HEK293 (cell line): ENCODE results near the gene PCLO.

Experiments
- CTCF ChIA-PET: fragments of 350-600 bp; formaldehyde crosslinking; extraction: SDS; loops from one replicate; lab custom pipeline; 2021; ENCODE audit warnings: antibody characterized with exemption; lab: Yijun Ruan, JAX
- POLR2A ChIA-PET: fragments of 300-600 bp; formaldehyde crosslinking; extraction: SDS; loops from one replicate; lab custom pipeline; 2020; ENCODE audit warnings: antibody characterized with exemption, inconsistent platforms; lab: Yijun Ruan, JAX
- H3K27ac ChIP-seq: fragments of 200-500 bp; sonication (Bioruptor generic); 2 replicates; pipeline ENCODE4 v1.5.1; 2014; ENCODE audit warnings: low read depth, low read length, control low read depth, inconsistent platforms; ENCODE audit errors: extremely low read depth
- H3K36me3 ChIP-seq, 2 experiments: fragments of 200-500 bp in 1 of 2; sonication (Bioruptor generic) in 1 of 2; 1 replicate in 1 of 2; 2 replicates in 1 of 2; pipeline ENCODE4 v1.5.1; 2014 to 2017; ENCODE audit warnings: inconsistent platforms in 2 of 2, low read length in 2 of 2; ENCODE audit not compliant: control insufficient read depth in 2 of 2, insufficient read depth in 1 of 2
- H3K4me1 ChIP-seq: fragments of 200-500 bp; sonication (Bioruptor generic); 2 replicates; pipeline ENCODE4 v1.5.1; 2014; ENCODE audit warnings: mild to moderate bottlenecking, low read length, inconsistent platforms; ENCODE audit not compliant: control insufficient read depth, insufficient read depth
- H3K4me3 ChIP-seq: 2 replicates; pipeline ENCODE4 v1.5.1; 2011; ENCODE audit warnings: low read depth, mild to moderate bottlenecking, control low read depth, low read length, moderate library complexity
- H3K9me3 ChIP-seq: fragments of 200-500 bp; sonication (Bioruptor generic); 2 replicates; pipeline ENCODE4 v1.5.1; 2014; ENCODE audit warnings: low read depth, low read length, inconsistent platforms; ENCODE audit not compliant: control insufficient read depth, insufficient read depth
- EGR2 ChIP-seq: fragments of 450-650 bp; formaldehyde crosslinking; IDR thresholded peaks from 2 replicates; pipeline ENCODE4 v1.5.1; 2016; ENCODE audit warnings: low read depth, missing biosample characterization, missing genetic modification characterization
- KLF16 ChIP-seq: fragments of 450-650 bp; formaldehyde crosslinking; IDR thresholded peaks from 2 replicates; pipeline ENCODE4 v1.5.1; 2017; ENCODE audit warnings: missing biosample characterization, missing genetic modification characterization
- SP7 ChIP-seq: fragments of 450-650 bp; formaldehyde crosslinking; IDR thresholded peaks from 2 replicates; pipeline ENCODE4 v1.5.1; 2016; ENCODE audit warnings: missing biosample characterization, missing genetic modification characterization
- ZEB2 ChIP-seq: fragments of 450-650 bp; formaldehyde crosslinking; IDR thresholded peaks from 2 replicates; pipeline ENCODE4 v1.5.1; 2016; ENCODE audit warnings: missing biosample characterization, missing genetic modification characterization
- ZFHX2 ChIP-seq: fragments of 450-650 bp; formaldehyde crosslinking; conservative IDR thresholded peaks from 2 replicates; pipeline ENCODE4 v1.5.1; 2016; ENCODE audit warnings: missing biosample characterization, missing genetic modification characterization
- ZFP37 ChIP-seq: fragments of 450-650 bp; formaldehyde crosslinking; IDR thresholded peaks from 2 replicates; pipeline ENCODE4 v1.5.1; 2016; ENCODE audit warnings: missing biosample characterization, missing genetic modification characterization
- ZNF112 ChIP-seq: fragments of 450-650 bp; formaldehyde crosslinking; IDR thresholded peaks from 2 replicates; pipeline ENCODE4 v1.5.0; 2017; ENCODE audit warnings: missing biosample characterization, missing genetic modification characterization
- ZNF223 ChIP-seq: fragments of 450-650 bp; formaldehyde crosslinking; IDR thresholded peaks from 2 replicates; pipeline ENCODE4 v1.5.1; 2016; ENCODE audit warnings: missing biosample characterization, missing genetic modification characterization
- ZNF24 ChIP-seq: fragments of 450-650 bp; formaldehyde crosslinking; IDR thresholded peaks from 2 replicates; pipeline ENCODE4 v1.5.1; 2016; ENCODE audit warnings: missing biosample characterization, missing genetic modification characterization
- ZNF350 ChIP-seq: fragments of 450-650 bp; formaldehyde crosslinking; IDR thresholded peaks from 2 replicates; pipeline ENCODE4 v1.5.0; 2017; ENCODE audit warnings: missing biosample characterization, mild to moderate bottlenecking, missing genetic modification characterization
- ZNF416 ChIP-seq: fragments of 450-650 bp; formaldehyde crosslinking; IDR thresholded peaks from 2 replicates; pipeline ENCODE4 v1.5.1; 2016; ENCODE audit warnings: missing biosample characterization, missing genetic modification characterization
- ZNF664 ChIP-seq: fragments of 450-650 bp; formaldehyde crosslinking; IDR thresholded peaks from 2 replicates; pipeline ENCODE4 v1.5.1; 2016; ENCODE audit warnings: missing biosample characterization, missing genetic modification characterization
- ZNF701 ChIP-seq: fragments of 450-650 bp; formaldehyde crosslinking; IDR thresholded peaks from 2 replicates; pipeline ENCODE4 v1.5.1; 2016; ENCODE audit warnings: missing biosample characterization, missing genetic modification characterization
- ZNF707 ChIP-seq: fragments of 450-650 bp; formaldehyde crosslinking; IDR thresholded peaks from 2 replicates; pipeline ENCODE4 v1.5.1; 2016; ENCODE audit warnings: missing biosample characterization, missing genetic modification characterization
- ZNF76 ChIP-seq: fragments of 450-650 bp; formaldehyde crosslinking; IDR thresholded peaks from 2 replicates; pipeline ENCODE4; 2016; ENCODE audit warnings: low read depth, missing biosample characterization, missing genetic modification characterization, borderline replicate concordance
- TF ChIP-seq, protein P1 (sequence below): fragments of 450-650 bp; formaldehyde crosslinking; IDR thresholded peaks from 2 replicates; pipeline ENCODE4 v1.5.1; 2016; ENCODE audit warnings: missing biosample characterization, missing genetic modification characterization
- TF ChIP-seq, protein P2 (sequence below): fragments of 450-650 bp; formaldehyde crosslinking; IDR thresholded peaks from 2 replicates; pipeline ENCODE4 v1.5.1; 2016; ENCODE audit warnings: missing biosample characterization, missing genetic modification characterization
- TF ChIP-seq, protein P3 (sequence below): fragments of 450-650 bp; formaldehyde crosslinking; IDR thresholded peaks from 2 replicates; pipeline ENCODE4 v1.5.1; 2017; ENCODE audit warnings: missing biosample characterization, missing genetic modification characterization
- TF ChIP-seq, protein P4 (sequence below): fragments of 450-650 bp; formaldehyde crosslinking; optimal IDR thresholded peaks from 2 replicates; pipeline ENCODE3; 2016; ENCODE audit warnings: missing biosample characterization, mild to moderate bottlenecking, missing genetic modification characterization

The PCLO gene

DNA sequence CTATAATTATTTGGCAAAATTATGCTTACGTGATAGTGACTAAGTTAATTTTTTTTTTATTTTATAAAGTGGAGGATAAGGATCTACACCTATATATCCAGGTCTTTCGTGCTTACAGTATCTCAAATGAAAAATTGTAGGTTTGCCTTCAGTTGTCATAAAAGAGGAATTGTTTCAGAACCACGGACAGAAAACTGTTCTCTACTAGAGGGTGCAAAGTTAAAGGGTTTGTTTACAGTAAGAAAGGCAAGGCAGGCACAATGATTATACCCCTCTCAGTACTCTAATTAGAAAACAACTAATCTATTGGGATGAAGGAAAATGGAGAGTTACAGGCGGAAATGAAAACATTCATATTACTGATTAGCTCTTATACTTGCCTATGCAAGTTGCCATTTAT lies 1.5 kb downstream of the PCLO start:
- TF ChIP-seq, protein P1, sequence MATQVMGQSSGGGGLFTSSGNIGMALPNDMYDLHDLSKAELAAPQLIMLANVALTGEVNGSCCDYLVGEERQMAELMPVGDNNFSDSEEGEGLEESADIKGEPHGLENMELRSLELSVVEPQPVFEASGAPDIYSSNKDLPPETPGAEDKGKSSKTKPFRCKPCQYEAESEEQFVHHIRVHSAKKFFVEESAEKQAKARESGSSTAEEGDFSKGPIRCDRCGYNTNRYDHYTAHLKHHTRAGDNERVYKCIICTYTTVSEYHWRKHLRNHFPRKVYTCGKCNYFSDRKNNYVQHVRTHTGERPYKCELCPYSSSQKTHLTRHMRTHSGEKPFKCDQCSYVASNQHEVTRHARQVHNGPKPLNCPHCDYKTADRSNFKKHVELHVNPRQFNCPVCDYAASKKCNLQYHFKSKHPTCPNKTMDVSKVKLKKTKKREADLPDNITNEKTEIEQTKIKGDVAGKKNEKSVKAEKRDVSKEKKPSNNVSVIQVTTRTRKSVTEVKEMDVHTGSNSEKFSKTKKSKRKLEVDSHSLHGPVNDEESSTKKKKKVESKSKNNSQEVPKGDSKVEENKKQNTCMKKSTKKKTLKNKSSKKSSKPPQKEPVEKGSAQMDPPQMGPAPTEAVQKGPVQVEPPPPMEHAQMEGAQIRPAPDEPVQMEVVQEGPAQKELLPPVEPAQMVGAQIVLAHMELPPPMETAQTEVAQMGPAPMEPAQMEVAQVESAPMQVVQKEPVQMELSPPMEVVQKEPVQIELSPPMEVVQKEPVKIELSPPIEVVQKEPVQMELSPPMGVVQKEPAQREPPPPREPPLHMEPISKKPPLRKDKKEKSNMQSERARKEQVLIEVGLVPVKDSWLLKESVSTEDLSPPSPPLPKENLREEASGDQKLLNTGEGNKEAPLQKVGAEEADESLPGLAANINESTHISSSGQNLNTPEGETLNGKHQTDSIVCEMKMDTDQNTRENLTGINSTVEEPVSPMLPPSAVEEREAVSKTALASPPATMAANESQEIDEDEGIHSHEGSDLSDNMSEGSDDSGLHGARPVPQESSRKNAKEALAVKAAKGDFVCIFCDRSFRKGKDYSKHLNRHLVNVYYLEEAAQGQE (tag by site-specific recombination), result peak; percentile 88
- TF ChIP-seq ZEB2 (tag by site-specific recombination) (no peak), SP7 (tag by site-specific recombination) (peak; percentile 54; the same call in 1 of the 2 replicates)
- H3K9me3 ChIP-seq, result no peaks in the 10 kb centered on the region
- H3K4me3 ChIP-seq, result no peak overlapping the region
- no peaks in the 10 kb centered on the region for H3K36me3 ChIP-seq
- H3K4me1 ChIP-seq, result peaks cover 3% of the 10 kb centered on the region; the same call in 1 of the 2 replicates
- ChIA-PET POLR2A (interaction anchor here (0.7 to 1.2 kb wide), 2 partner anchors 43 to 105 kb away, joined by 3 read pairs; no protein-coding TSS in a partner anchor), CTCF (interaction anchor here (0.6 to 0.9 kb wide), 2 partner anchors 110 to 352 kb away, joined by 3 read pairs; no protein-coding TSS in a partner anchor)
- no peak overlapping the region for H3K27ac ChIP-seq

DNA sequence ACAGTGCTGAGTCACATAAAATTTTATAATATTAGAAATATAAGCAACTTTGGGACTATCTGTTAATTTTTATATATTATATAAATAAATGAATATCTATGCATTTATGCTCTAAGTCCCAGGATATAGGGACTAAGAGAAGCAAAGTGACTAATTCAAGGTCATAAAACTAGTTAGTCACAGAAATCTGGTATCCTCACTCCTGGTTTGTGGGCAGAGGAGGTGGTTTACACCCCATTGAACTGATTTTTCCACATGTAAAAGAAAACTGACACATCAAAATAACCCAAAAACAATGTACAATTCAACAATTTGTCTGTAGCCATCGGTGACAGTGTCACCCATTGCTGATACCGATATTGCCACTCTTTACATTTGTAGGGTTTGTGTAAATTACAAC lies 3.0 kb downstream of the PCLO start:
- TF ChIP-seq KLF16 (no peak), ZNF76 (tag by site-specific recombination) (no peak), ZNF223 (no peak), ZFHX2 (tag by site-specific recombination) (no peak), ZNF350 (no peak), ZNF707 (no peak)
- TF ChIP-seq, protein P2, sequence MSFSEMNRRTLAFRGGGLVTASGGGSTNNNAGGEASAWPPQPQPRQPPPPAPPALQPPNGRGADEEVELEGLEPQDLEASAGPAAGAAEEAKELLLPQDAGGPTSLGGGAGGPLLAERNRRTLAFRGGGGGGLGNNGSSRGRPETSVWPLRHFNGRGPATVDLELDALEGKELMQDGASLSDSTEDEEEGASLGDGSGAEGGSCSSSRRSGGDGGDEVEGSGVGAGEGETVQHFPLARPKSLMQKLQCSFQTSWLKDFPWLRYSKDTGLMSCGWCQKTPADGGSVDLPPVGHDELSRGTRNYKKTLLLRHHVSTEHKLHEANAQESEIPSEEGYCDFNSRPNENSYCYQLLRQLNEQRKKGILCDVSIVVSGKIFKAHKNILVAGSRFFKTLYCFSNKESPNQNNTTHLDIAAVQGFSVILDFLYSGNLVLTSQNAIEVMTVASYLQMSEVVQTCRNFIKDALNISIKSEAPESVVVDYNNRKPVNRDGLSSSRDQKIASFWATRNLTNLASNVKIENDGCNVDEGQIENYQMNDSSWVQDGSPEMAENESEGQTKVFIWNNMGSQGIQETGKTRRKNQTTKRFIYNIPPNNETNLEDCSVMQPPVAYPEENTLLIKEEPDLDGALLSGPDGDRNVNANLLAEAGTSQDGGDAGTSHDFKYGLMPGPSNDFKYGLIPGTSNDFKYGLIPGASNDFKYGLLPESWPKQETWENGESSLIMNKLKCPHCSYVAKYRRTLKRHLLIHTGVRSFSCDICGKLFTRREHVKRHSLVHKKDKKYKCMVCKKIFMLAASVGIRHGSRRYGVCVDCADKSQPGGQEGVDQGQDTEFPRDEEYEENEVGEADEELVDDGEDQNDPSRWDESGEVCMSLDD, result no peak
- TF ChIP-seq, protein P1 (tag by site-specific recombination), result no peak
- Histone ChIP-seq H3K36me3 (peaks cover 3 to 6% of the 10 kb centered on the region in 2 experiments; a peak in 2 of 3 replicates), H3K27ac (no peak overlapping the region), H3K4me1 (peaks cover 3% of the 10 kb centered on the region; the same call in 1 of the 2 replicates), H3K4me3 (no peak overlapping the region), H3K9me3 (no peaks in the 10 kb centered on the region)
- POLR2A ChIA-PET, result no interaction called here
- CTCF ChIA-PET, result no interaction called here

DNA sequence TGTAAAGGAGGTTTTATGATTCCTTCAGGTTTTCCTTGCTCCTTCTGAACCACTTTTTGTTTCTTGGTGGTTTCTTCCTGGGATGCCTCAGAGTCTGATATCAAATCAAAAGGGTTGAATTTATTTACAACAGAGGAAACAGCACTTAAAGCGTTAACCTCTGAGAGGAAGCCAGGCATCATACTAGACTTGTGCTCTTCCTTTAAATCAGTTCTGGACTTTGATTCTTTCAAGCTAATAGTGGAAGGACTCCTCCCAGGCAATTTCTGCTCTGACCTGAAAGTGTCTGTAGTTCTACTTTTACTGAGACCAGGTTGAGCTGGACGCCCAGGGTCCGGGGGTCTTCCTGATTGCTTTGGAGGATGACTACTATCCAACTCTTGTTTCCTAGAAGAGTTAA lies 6.7 kb downstream of the PCLO start:
- peaks cover 3 to 6% of the 10 kb centered on the region in 2 experiments; a peak in 2 of 3 replicates for H3K36me3 ChIP-seq
- ChIA-PET CTCF (no interaction called here), POLR2A (no interaction called here)
- no peaks in the 10 kb centered on the region for H3K9me3 ChIP-seq
- no peak overlapping the region for H3K4me3 ChIP-seq
- H3K4me1 ChIP-seq, result no peaks in the 10 kb centered on the region
- no peak overlapping the region for H3K27ac ChIP-seq
- TF ChIP-seq ZNF76 (tag by site-specific recombination) (no peak), ZNF112 (tag by site-specific recombination) (no peak), ZNF701 (tag by site-specific recombination) (no peak), ZFP37 (tag by site-specific recombination) (no peak), ZNF24 (tag by site-specific recombination) (no peak), ZNF664 (tag by site-specific recombination) (no peak), EGR2 (no peak), ZNF416 (no peak)
- TF ChIP-seq, protein P3, sequence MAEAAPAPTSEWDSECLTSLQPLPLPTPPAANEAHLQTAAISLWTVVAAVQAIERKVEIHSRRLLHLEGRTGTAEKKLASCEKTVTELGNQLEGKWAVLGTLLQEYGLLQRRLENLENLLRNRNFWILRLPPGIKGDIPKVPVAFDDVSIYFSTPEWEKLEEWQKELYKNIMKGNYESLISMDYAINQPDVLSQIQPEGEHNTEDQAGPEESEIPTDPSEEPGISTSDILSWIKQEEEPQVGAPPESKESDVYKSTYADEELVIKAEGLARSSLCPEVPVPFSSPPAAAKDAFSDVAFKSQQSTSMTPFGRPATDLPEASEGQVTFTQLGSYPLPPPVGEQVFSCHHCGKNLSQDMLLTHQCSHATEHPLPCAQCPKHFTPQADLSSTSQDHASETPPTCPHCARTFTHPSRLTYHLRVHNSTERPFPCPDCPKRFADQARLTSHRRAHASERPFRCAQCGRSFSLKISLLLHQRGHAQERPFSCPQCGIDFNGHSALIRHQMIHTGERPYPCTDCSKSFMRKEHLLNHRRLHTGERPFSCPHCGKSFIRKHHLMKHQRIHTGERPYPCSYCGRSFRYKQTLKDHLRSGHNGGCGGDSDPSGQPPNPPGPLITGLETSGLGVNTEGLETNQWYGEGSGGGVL (tag by site-specific recombination), result no peak
- TF ChIP-seq, protein P4, sequence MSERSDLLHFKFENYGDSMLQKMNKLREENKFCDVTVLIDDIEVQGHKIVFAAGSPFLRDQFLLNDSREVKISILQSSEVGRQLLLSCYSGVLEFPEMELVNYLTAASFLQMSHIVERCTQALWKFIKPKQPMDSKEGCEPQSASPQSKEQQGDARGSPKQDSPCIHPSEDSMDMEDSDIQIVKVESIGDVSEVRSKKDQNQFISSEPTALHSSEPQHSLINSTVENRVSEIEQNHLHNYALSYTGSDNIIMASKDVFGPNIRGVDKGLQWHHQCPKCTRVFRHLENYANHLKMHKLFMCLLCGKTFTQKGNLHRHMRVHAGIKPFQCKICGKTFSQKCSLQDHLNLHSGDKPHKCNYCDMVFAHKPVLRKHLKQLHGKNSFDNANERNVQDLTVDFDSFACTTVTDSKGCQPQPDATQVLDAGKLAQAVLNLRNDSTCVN (tag by site-specific recombination), result no peak
